ENCODE measurements around the gene UNC13D.

UNC13D gene

GRCh38 chr17:75848523-75849278 lies 4.5 kb upstream of the UNC13D start:
- peak; percentile 87 for DNase-seq
- H3K4me3 Mint-ChIP-seq: no peak overlapping the region
- H3K27me3 Mint-ChIP-seq: no peaks in the 10 kb centered on the region
- H3K9me3 Mint-ChIP-seq: no peaks in the 10 kb centered on the region
- H3K27ac Mint-ChIP-seq: peak overlapping the region; percentile 79
- peaks cover 67% of the 10 kb centered on the region for H3K36me3 Mint-ChIP-seq (ENCODE audit: low read depth)
- H3K4me1 Mint-ChIP-seq (ENCODE audit: low read depth): peaks cover 32% of the 10 kb centered on the region

GRCh38 chr17:75847614-75848522 lies 3.7 kb upstream of the UNC13D start:
- H3K27ac Mint-ChIP-seq: peak overlapping the region; percentile 79
- peaks cover 28% of the 10 kb centered on the region for H3K4me1 Mint-ChIP-seq (ENCODE audit: low read depth)
- H3K27me3 Mint-ChIP-seq: no peaks in the 10 kb centered on the region
- H3K9me3 Mint-ChIP-seq: no peaks in the 10 kb centered on the region
- DNase-seq: no peak
- H3K4me3 Mint-ChIP-seq: no peak overlapping the region
- H3K36me3 Mint-ChIP-seq (ENCODE audit: low read depth): peaks cover 72% of the 10 kb centered on the region

DNA sequence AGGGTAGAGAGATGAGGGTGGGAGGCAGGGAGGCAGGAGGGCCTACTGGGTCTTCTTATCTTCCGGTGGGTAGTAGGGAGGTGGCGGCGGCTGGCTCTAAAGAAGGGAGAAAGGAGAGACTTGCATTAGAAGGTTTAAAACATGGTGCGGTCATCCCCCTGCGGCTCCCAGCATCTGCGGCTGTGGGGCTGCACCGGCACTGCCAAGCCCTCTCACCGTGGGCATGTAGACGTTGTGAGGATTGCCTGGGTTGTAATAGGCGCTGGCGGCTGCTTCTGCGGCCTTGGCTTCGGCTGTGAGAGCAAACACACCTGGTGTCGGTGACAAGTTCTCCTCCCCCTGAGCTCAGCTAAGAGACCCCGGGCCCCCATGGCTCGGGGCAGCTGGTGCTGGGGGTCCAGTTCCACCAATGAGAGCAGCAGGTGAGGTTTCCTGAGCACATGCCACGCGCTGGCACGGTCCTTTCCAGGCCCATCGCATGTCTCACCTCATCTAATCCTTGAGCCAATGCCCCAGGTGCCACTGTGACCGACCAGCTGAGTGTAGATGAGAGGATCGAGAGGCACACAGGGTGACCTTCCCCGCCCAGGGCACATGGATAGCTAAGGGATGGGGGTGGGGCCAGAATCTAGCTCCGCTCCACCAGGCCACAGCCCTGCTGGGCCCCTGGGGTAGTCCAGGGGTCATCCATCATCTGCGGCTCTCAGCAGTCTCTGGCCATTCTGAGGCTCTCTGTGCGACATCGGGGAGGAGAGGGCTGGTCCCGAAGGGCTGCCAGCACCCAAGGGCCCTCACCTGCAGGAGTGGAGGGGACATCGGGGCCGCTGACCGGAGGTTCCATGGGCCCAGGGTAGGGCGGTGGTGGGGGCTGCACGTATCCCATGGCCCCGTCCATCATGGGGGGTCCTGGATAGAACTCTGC lies 2.7 kb upstream of the UNC13D start:
- no peaks in the 10 kb centered on the region for H3K9me3 Mint-ChIP-seq
- no peak overlapping the region for H3K4me3 Mint-ChIP-seq
- no peak for DNase-seq
- peak overlapping the region; percentile 55 for H3K27ac Mint-ChIP-seq
- H3K36me3 Mint-ChIP-seq (ENCODE audit: low read depth): peaks cover 77% of the 10 kb centered on the region
- no peaks in the 10 kb centered on the region for H3K27me3 Mint-ChIP-seq
- peaks cover 30% of the 10 kb centered on the region for H3K4me1 Mint-ChIP-seq (ENCODE audit: low read depth)

- Mint-ChIP-seq H3K27me3 (no peaks in the 10 kb centered on the region), H3K27ac (peak overlapping the region; percentile 77), H3K9me3 (no peaks in the 10 kb centered on the region), H3K4me3 (no peak overlapping the region), H3K4me1 (ENCODE audit: low read depth) (peaks cover 28% of the 10 kb centered on the region), H3K36me3 (ENCODE audit: low read depth) (peaks cover 75% of the 10 kb centered on the region)
- no peak for DNase-seq
Measured at GRCh38 chr17:75845933-75846691, 1.9 kb upstream of the UNC13D start.

- H3K36me3 Mint-ChIP-seq (ENCODE audit: low read depth): peaks cover 77% of the 10 kb centered on the region
- DNase-seq: peak; percentile 77
- H3K27me3 Mint-ChIP-seq: no peaks in the 10 kb centered on the region
- peak overlapping the region; percentile 96 for H3K4me3 Mint-ChIP-seq
- H3K27ac Mint-ChIP-seq: peak overlapping the region; percentile 96
- peaks cover 29% of the 10 kb centered on the region for H3K4me1 Mint-ChIP-seq (ENCODE audit: low read depth)
- no peaks in the 10 kb centered on the region for H3K9me3 Mint-ChIP-seq
Measured at GRCh38 chr17:75845058-75845711, 981 bp upstream of the UNC13D start.

GRCh38 chr17:75844530-75845057 lies 390 bp upstream of the UNC13D start:
- H3K4me1 Mint-ChIP-seq (ENCODE audit: low read depth): peaks cover 29% of the 10 kb centered on the region
- DNase-seq: no peak

DNA sequence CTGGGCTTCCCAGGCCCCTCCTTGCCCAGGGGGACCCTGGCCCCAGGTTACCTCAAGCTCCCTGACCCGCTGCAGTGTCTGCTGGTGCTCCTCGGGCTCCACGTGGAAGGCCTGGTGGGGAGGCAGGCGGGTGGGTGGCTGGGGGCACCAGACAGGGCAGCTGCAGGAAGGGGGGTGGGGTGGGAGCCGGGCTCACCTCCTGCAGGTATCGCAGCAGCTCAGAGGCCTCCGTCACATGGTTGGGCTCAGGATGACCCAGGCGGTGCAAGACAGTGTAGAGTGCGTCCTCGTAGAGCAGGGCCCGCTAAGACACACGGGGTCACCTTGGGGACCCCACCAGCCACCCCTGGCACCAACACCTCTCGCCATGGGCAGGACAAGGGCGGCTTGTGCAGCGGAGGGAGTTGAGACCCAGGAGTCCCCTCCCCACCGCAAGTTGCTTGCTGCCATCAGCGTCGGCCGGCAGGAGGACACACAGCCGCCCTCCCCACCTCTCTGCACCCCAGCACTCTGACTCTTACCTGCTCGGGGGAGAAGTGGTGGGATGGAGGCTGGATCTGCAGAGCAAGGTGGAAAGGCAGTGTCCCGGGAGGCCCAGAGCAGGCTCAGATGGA lies 1.1 kb downstream of the UNC13D start:
- H3K36me3 Mint-ChIP-seq (ENCODE audit: low read depth): peaks cover 80% of the 10 kb centered on the region
- H3K27me3 Mint-ChIP-seq: no peaks in the 10 kb centered on the region
- DNase-seq: peak; percentile 73
- peaks cover 24% of the 10 kb centered on the region for H3K4me1 Mint-ChIP-seq (ENCODE audit: low read depth)
- peak overlapping the region; percentile 96 for H3K27ac Mint-ChIP-seq
- no peaks in the 10 kb centered on the region for H3K9me3 Mint-ChIP-seq
- H3K4me3 Mint-ChIP-seq: peak overlapping the region; percentile 96

More at GRCh38 chr17:75844530-75845057, 390 bp upstream of the UNC13D start:
- H3K36me3 Mint-ChIP-seq (ENCODE audit: low read depth): peaks cover 78% of the 10 kb centered on the region
- H3K27ac Mint-ChIP-seq: peak overlapping the region; percentile 96
- H3K27me3 Mint-ChIP-seq: no peaks in the 10 kb centered on the region
- no peaks in the 10 kb centered on the region for H3K9me3 Mint-ChIP-seq
- H3K4me3 Mint-ChIP-seq: peak overlapping the region; percentile 96

DNA sequence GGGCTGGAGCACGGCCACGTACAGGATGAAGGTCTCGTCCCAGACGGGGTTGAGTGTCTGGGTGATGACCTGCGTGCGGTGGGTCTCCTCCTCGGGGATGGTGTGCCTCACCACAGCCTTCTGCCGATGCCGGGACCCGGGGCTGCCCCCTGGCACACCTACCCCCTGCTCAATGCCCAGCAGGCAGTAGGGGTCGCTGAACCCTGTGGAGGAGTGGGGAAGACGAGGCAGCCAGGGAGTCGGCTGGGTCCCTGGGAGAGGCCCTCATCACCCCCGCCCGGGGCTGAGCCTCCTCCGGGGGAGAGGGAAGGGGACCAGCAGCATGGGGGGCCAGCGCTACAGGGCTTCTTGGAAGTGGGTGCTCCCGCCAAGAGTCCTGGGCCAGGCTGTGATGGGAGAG lies 1.8 kb downstream of the UNC13D start:
- no peak for DNase-seq
- H3K27me3 Mint-ChIP-seq: no peaks in the 10 kb centered on the region
- H3K4me3 Mint-ChIP-seq: peak overlapping the region; percentile 96
- H3K4me1 Mint-ChIP-seq (ENCODE audit: low read depth): peaks cover 21% of the 10 kb centered on the region
- peaks cover 80% of the 10 kb centered on the region for H3K36me3 Mint-ChIP-seq (ENCODE audit: low read depth)
- peak overlapping the region; percentile 96 for H3K27ac Mint-ChIP-seq
- no peaks in the 10 kb centered on the region for H3K9me3 Mint-ChIP-seq

DNA sequence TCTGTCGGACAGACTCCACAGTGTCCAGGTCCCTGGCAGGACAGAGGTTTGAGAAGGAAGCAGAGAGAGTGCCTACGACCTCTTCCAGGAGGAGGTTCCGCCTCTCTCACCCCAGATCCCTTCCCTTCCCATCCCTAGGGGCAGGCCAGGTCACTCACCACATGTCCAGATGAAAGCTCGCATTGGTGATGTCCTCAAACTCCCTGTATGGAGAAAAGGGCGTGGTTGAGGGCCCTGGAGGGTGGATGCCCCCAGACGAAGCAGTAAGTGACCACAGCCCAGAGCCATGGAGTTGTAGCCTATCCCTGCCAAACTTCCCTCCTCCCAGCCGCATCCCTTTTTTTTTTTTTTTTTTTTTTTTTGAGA lies 3.4 kb downstream of the UNC13D start:
- no peak overlapping the region for H3K27ac Mint-ChIP-seq
- H3K9me3 Mint-ChIP-seq: no peaks in the 10 kb centered on the region
- DNase-seq: no peak
- no peak overlapping the region for H3K4me3 Mint-ChIP-seq
- H3K27me3 Mint-ChIP-seq: no peaks in the 10 kb centered on the region
- H3K36me3 Mint-ChIP-seq (ENCODE audit: low read depth): peaks cover 77% of the 10 kb centered on the region
- H3K4me1 Mint-ChIP-seq (ENCODE audit: low read depth): peaks cover 21% of the 10 kb centered on the region

DNA sequence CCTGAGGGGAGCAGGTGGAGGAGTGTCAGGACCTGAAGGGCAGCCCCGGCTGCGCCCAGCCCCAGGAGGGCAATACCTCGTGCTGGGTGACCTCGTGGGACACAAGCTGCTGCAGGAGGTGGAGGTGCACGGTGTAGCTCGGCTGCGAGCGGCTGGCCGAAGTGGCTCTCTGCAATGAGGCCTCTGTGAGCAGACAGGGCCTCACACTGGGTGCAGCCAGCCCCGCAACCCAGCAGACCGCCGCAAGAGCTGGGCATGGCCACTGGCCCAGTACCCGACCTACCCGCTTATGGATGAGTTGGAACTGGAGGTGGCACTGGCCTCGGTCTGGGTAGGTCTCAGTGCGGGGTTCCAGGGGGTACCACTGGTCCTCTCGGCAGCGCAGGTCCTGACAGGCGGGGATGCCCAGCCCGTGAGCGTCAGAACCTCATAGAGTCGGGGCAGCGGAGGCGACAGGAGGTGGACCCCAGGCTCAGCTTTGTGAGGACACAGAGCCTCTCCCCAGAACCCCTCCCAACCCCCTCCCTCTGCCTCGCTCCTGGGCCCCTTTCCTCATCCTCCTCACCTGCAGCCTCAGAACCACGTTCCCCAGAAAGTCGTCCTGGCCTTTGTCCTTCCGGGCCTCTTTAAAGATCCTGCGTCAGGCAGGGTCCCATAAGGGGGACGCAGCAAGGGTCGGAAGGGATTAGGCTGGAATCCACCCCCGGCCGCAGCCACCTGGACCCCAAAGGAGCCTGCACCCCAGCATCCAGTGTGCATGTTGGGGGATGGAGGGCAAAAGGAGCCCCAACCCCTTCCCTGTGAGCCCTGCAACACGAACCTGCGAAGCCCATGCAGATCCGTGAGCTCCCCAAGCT lies 4.0 kb downstream of the UNC13D start:
- DNase-seq: no peak
- Mint-ChIP-seq H3K4me3 (no peak overlapping the region), H3K27ac (peak overlapping the region; percentile 64), H3K9me3 (no peaks in the 10 kb centered on the region), H3K27me3 (no peaks in the 10 kb centered on the region), H3K36me3 (ENCODE audit: low read depth) (peaks cover 77% of the 10 kb centered on the region), H3K4me1 (ENCODE audit: low read depth) (peaks cover 19% of the 10 kb centered on the region)

GRCh38 chr17:75838410-75838809 lies 5.8 kb downstream of the UNC13D start:
- no peaks in the 10 kb centered on the region for H3K27me3 Mint-ChIP-seq
- DNase-seq: no peak
- H3K36me3 Mint-ChIP-seq (ENCODE audit: low read depth): peaks cover 89% of the 10 kb centered on the region
- H3K4me1 Mint-ChIP-seq (ENCODE audit: low read depth): peaks cover 29% of the 10 kb centered on the region
- no peak overlapping the region for H3K4me3 Mint-ChIP-seq
- no peaks in the 10 kb centered on the region for H3K9me3 Mint-ChIP-seq
- H3K27ac Mint-ChIP-seq: peak overlapping the region; percentile 52

GRCh38 chr17:75837899-75838298 lies 6.3 kb downstream of the UNC13D start:
- Mint-ChIP-seq H3K27me3 (no peaks in the 10 kb centered on the region), H3K36me3 (ENCODE audit: low read depth) (peaks cover 90% of the 10 kb centered on the region), H3K4me3 (no peak overlapping the region), H3K27ac (peak overlapping the region; percentile 52), H3K9me3 (no peaks in the 10 kb centered on the region), H3K4me1 (ENCODE audit: low read depth) (peaks cover 33% of the 10 kb centered on the region)
- DNase-seq: no peak
